Kasumi-1 (cell line): ENCODE measurements around the gene BRD8.

ENCODE experiments used
- DNase-seq, 2 experiments: peaks; one replicate each; lab custom pipeline; 2025; lab: John Stamatoyannopoulos, UW

The BRD8 gene

GRCh38 chr5:138102454-138103318 lies 75.7 kb downstream of the BRD8 start:
- no peak for DNase-seq

GRCh38 chr5:138096997-138097828 lies 81.2 kb downstream of the BRD8 start:
- DNase-seq: no peak

DNA sequence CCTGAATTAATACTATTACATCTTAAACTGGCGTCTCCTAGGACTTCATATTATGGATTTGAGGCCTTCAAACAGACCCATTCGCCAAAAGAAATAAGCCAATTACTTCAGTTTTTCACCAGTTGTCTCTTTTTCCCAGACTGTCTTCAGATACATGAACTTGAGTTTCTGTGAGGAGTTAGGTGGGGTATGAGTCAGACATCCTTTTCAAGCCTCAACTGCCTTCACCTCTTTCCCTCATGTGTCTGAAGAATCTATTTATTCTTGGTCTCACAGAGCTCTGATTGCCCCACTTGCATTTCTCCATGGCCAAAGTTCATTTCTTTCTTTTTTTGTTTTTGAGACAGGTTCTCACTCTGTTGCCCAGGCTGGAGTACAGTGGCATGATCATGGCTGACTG lies 82.1 kb downstream of the BRD8 start:
- no peak for DNase-seq

DNA sequence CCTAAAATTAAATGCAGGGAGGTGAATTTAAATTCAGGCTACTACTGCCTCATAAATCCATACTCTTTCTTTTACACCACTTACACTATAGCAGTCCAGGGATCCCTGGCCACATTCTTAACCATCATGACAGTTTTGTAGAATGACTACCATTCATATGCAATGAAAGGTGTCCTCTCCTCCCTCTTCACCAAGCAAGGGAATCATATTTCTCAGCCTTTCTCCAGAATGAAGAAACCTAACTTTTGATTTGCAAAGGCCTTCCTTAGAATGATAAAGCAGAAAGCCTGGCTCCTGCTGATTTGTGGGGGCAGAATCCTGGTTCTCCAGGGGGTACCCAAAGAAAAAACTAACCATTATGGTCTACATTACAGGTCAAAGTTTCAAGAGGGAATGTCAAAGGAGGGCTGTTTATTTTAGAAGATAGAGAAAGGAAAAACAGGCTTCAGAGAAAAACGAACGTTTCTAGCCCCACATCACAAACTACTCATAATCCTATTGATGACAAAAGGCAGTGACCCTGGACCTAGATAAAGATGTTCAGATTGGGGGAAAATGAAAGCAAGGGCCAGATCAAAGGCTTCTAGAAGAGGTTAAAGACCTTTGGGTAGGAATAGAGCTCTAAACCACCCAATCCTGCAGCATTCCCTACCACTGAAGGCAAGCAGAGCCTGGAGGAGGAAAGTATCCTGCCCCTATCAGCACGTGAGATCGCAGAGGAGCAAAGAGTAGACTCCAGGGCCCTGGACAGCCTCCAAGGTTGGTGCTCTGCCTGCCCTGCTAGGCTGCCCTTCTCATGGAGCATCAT lies 83.1 kb downstream of the BRD8 start:
- no peak for DNase-seq

DNA sequence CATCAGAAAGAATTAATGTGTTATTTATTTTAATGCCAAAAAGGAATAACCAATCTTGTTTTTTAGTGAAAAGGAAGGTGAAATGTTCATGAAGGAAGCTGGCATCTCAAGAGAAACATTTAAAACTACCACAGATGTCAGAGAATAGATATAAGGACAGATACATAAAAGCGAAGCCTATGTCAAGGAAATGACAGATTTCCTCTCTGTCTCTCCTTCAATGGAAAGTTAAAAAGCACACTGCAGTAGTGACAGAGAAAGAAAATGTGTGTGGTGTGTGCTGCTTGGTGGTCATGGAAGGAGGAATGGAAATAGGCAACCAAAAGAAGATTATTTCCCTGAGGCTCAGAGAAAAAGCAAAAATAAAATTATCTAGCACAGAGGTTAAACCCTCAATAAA lies 85.4 kb downstream of the BRD8 start:
- DNase-seq: no peak

- DNase-seq: no peak
Measured at GRCh38 chr5:138092301-138092700, 86.1 kb downstream of the BRD8 start.

GRCh38 chr5:138091685-138092084 lies 86.7 kb downstream of the BRD8 start:
- DNase-seq: no peak
